Measurements from ENCODE around the gene FBN2.
"Not testable (repeated sequence)": the region's sequence is repeated elsewhere in the genome, so short reads cannot be mapped to it uniquely, and the experiment has no call there.

The FBN2 gene

DNA sequence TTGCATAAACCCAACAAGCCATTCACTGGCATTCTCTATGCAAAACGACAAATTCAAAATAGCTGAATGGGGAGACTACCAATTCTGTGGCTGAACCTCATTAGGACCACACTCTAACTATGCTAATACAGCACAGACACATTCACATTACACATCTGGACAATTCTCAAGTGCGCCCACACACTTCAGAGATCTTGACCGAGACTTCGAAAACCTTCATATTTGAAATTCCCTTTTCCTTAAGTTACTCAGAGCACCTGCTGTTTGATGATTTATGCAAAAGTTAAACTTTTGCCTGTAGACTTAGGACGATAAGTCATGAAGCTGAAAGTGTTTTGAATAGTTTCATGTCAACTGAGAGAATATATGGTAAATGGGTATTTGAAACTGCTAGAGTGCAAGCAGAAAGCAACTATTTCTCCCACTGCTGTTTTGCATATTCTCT lies 111.9 kb downstream of the FBN2 start:
- no peak for DNase-seq (ENCODE audit: low read depth, low spot score)

DNA sequence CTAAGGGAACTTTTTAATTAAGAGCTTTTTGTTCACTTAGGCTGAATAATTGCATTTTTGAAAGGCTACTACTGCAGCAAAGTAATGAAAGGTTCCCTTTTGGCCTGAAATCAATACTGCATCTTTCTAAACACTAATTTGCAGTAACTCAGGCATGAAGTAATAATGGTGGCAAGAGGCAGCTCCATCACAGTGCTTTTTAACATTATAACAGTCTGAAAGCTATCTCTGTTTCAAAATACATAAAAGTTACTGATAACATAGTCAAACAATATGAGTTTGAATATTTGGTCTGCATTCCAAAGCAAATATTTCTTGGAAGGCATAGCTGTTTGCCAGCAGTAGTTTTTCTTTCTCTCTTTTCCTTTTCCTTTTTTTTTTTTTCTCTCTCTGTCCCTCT lies 113.4 kb downstream of the FBN2 start:
- DNase-seq (ENCODE audit: low read depth, low spot score) = no peak

GRCh38 chr5:128422612-128423011 lies 115.4 kb downstream of the FBN2 start:
- no peak for DNase-seq (ENCODE audit: low read depth, low spot score)

DNA sequence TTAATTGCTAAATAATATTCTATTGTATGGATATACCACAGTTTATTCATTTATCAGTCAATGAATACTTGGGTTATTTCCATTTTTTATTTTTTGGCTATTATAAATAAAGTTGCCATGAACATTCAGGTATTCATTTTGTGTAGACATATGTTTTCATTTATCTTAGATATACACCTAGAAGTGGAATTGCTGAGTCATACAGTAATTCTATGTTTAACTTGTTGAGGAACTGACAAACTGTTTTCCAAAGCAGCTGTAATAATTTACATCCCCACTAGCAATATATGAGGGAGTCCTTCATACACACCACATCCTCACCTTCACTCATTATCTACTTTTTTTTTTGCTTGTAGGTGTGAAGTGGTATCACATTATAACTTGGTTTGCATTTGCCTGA lies 123.6 kb downstream of the FBN2 start:
- DNase-seq (ENCODE audit: low read depth, low spot score) = no peak

DNA sequence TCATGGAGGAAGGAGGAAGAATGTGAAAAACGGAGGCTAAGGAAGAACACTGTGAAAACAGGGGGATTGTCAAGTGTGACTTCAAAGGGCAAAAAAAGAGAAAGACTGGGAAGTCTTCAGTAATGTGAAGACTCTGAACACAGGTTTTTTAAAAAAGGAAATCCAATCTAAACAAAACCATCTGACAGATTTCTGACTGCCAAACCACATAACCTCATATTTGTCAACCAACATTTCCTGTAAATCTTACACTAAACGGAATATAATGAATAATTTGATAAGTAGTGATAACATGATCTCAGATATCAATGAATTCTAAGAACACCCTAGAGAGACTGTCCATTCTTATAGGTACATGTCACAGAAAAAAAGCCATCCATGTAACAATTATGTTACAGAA lies 124.7 kb downstream of the FBN2 start:
- no peak for DNase-seq (ENCODE audit: low read depth, low spot score)

GRCh38 chr5:128412145-128412930 lies 125.7 kb downstream of the FBN2 start:
- DNase-seq (ENCODE audit: low read depth, low spot score) = no peak

DNA sequence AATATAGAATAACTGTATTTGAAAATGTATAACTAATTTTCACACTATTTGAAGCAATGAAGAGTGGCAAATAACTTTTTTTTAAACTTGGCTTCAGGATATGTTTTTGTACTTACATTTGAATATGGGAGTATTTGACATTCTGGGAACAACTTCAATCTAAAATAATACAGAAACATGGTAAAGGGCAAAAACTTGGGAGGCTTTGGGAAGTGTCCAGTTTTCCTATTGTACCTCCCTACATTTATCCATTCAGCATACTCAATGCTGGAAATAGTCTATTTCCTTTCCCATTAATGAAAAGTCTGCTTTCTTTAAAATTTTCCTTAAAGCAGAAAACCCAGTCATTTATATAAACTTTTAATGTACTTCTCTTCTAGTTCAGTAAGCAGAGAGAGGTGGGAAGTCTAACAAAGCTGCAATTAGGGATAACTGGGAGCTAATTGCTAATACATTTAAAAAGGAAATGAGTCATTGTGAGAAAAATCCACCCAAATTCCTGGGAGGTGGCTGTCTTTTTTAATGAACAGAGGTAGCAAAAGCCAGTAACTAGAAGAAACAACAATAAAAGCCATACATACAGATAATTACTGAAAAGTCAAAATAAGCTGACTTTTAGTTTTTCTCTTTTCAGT lies 128.8 kb downstream of the FBN2 start:
- DNase-seq (ENCODE audit: low read depth, low spot score) = no peak

DNA sequence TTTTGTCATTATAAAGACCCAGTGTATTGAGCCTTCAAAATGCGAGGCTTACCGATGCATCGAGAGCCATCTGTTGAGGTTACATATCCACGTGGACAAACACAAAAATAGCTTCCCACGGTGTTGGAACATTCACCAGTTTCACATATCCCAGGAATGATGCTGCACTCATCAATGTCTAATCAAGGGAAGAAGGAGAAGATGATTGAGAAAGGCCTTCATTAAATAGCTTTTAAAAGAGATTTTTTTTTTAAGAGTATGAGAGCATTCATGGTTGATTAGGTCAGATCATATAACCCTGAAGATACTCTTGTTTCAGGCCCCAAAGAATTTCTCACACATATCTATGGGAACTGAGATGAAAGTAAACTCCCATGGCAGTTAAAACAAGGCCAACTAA lies 129.4 kb downstream of the FBN2 start:
- DNase-seq (ENCODE audit: low read depth, low spot score) = no peak

- no peak for DNase-seq (ENCODE audit: low read depth, low spot score)
These were observed 130.1 kb downstream of the FBN2 start for GRCh38 chr5:128407944-128408343.

DNA sequence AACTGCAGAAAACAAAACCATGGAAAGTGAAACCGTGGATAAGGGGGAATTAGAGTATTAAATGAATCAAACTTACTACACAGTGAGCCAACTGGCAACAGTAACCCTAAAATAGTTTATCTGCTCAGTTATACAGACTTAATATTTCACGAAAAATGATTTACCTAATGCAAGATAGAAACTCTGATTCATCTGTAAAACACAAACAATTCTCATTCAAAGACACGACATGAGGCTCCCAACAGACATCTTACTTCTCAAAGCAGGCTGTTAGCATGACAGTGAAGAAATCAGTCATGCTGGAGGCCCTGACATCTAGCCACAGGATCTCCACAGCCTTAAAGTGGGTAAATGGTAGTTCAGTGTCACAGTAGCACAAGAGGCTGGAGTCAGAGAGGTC lies 131.2 kb downstream of the FBN2 start:
- no peak for DNase-seq (ENCODE audit: low read depth, low spot score)

DNA sequence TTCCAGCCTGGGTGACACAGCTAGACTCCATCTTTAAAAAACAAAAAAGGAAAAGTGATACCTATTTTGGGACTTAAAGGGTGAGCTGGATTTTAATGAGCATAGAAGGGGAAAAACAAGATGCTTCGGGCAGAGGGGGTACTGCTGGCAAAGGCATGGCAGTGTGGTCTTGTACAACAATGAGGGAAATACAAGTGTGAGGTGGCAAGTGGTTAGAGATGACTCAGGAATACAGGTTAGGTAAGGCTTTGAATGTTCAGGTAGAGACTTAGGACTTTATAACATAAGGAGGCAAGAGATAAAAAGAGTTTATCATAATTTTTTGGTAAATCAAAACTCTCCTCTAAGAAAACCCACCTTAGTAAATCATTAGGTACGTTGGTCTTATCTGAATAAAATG lies 132.9 kb downstream of the FBN2 start:
- no peak for DNase-seq (ENCODE audit: low read depth, low spot score)

GRCh38 chr5:128403333-128403732 lies 134.7 kb downstream of the FBN2 start:
- DNase-seq (ENCODE audit: low read depth, low spot score) = no peak

- DNase-seq (ENCODE audit: low read depth, low spot score) = no peak
These were observed 135.5 kb downstream of the FBN2 start for GRCh38 chr5:128402506-128402905.

DNA sequence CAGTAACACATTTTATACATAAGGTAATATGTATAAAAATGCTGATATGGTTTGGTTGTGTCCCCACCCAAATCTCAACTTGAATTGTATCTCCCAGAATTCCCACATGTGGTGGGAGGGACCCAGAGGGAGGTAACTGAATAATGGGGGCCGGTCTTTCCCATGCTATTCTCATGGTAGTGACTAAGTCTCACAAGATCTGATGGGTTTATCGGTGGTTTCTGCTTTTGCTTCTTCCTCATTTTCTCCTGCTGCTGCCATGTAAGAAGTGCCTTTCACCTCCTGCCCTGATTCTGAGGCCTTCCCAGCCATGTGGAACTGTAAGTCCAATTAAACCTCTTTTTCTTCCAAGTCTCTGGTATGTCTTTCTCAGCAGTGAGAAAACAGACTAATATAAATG lies 137.3 kb downstream of the FBN2 start:
- not testable (repeated sequence) for DNase-seq (ENCODE audit: low read depth, low spot score)

DNA sequence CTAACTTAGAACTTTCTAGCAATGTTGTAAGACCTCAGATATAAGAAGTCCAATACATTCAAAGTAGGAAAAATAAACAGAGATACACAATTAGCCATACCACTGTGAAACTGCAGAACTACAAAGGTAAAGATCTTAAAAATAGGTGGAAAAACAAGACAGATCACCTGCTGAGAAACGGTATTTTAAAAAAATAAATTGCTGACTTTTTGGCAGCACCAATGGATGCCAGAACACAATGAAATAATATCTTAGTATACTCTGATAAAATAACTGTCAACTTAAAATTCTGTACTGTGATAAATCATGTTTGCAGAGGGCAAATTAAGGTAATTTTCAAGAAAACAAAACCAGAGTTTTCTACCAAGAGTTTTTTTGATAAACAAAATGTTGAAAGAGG lies 138.9 kb downstream of the FBN2 start:
- no peak for DNase-seq (ENCODE audit: low read depth, low spot score)

GRCh38 chr5:128397876-128398275 lies 140.2 kb downstream of the FBN2 start:
- no peak for DNase-seq (ENCODE audit: low read depth, low spot score)

DNA sequence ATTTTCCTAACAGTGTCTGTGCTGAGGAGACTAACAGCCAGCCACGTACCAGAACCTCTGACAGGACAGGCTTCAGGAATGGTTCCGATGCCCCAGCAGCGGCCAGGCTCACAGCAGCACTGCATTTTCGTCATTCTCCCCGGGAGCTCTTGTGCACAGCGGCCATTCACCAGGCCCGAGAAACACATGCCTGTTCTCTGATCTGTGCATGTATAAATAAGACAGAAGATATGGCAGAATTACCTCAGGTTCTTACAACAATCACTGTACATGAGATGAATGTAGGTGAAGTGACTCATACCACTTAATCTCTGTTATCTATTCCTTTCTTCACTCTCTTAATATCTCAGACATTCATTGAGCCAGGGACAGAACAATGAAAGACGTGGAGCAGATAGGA lies 143.0 kb downstream of the FBN2 start:
- DNase-seq (ENCODE audit: low read depth, low spot score) = no peak

- DNase-seq (ENCODE audit: low read depth, low spot score) = no peak
These were observed 154.0 kb downstream of the FBN2 start for GRCh38 chr5:128384068-128384467.

DNA sequence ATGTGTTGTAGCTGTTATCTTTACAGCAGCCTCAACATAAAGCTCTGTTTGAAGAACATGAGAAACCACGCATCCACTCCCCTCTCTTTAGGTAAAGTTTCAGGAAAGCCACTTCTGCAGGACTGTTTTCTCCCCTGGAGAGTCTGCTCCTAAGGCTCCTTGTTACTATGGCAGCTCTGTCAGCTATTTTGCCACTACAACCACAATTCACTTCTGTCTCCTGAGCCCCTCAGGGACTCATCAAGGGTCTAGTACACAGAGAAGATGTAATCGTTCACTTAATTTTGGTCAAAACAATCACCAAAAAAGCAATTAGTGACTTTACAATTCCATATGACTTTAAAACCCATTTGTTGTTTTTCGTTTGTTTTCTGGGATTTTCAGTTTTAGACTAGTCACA lies 157.7 kb downstream of the FBN2 start:
- no peak for DNase-seq (ENCODE audit: low read depth, low spot score)

DNA sequence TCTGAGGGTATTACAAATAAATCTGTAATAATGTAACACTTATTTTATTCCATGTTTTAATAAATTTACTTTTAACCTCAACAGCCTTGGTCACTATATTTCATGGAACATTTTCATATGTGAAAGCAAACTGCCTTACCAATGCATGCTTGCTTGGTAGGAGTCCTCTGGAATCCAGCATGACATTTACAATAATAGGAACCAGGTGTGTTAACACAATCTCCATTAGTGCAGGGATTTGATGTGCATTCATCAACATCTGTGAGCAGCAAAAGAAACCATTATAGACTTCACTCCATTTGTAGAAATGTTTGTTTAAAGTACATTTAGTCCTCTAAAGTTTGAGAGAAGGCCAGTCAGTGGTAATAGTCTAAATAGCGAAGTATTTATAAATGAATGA lies 159.4 kb downstream of the FBN2 start:
- DNase-seq (ENCODE audit: low read depth, low spot score) = no peak

GRCh38 chr5:128378196-128378595 lies 159.8 kb downstream of the FBN2 start:
- DNase-seq (ENCODE audit: low read depth, low spot score) = no peak

- no peak for DNase-seq (ENCODE audit: low read depth, low spot score)
These were observed 161.5 kb downstream of the FBN2 start for GRCh38 chr5:128376577-128376976.

GRCh38 chr5:128366147-128366546 lies 171.9 kb downstream of the FBN2 start:
- DNase-seq (ENCODE audit: low read depth, low spot score) = no peak
